Trophoblast cell (in vitro differentiated cells and primary cell): ENCODE measurements around the gene STON1. TPM values are rescaled to one million over a fixed set of nuclear protein-coding genes. Genes with fewer than 3 reads are reported as not detected.

ENCODE experiments used
- DNase-seq, 2 donors: peaks; one replicate each; pipeline ENCODE4 v3.0.0-alpha.2; 2016
- H2AFZ ChIP-seq: 2 replicates; pipeline ENCODE4 v1.6.1; 2013; ENCODE audit warnings: low read length, moderate library complexity, mild to moderate bottlenecking; ENCODE audit not compliant: insufficient read depth, poor library complexity
- H2AK5ac ChIP-seq: 2 replicates; pipeline ENCODE4 v1.6.1; 2013; ENCODE audit warnings: mild to moderate bottlenecking, low read length
- H2BK120ac ChIP-seq: 2 replicates; pipeline ENCODE4 v1.6.1; 2013; ENCODE audit warnings: low read length, mild to moderate bottlenecking, moderate library complexity; ENCODE audit not compliant: insufficient read depth, poor library complexity
- H2BK12ac ChIP-seq: 2 replicates; pipeline ENCODE4 v1.6.1; 2013; ENCODE audit warnings: mild to moderate bottlenecking, low read length, moderate library complexity
- H2BK5ac ChIP-seq: 2 replicates; pipeline ENCODE4 v1.6.1; 2013; ENCODE audit warnings: low read length, low read depth, moderate library complexity, mild to moderate bottlenecking; ENCODE audit not compliant: poor library complexity
- H3K14ac ChIP-seq: 2 replicates; pipeline ENCODE4 v1.6.1; 2013; ENCODE audit warnings: mild to moderate bottlenecking, low read length
- H3K18ac ChIP-seq: 2 replicates; pipeline ENCODE4 v1.6.1; 2013; ENCODE audit warnings: mild to moderate bottlenecking, low read length
- H3K23ac ChIP-seq: 2 replicates; pipeline ENCODE4 v1.6.1; 2013; ENCODE audit warnings: low read length
- H3K27ac ChIP-seq: 2 replicates; pipeline ENCODE4 v1.5.1; 2013; ENCODE audit warnings: low read depth, mild to moderate bottlenecking, inconsistent platforms, low read length, moderate library complexity
- H3K27me3 ChIP-seq: 2 replicates; pipeline ENCODE4 v1.6.1; 2013; ENCODE audit warnings: inconsistent platforms, mild to moderate bottlenecking, low read length, moderate library complexity; ENCODE audit not compliant: insufficient read depth
- H3K36me3 ChIP-seq, 2 experiments: 1 replicate in 1 of 2; 2 replicates in 1 of 2; pipeline ENCODE4 v1.6.1; 2013; ENCODE audit warnings: low read length in 2 of 2, mild to moderate bottlenecking in 2 of 2, moderate library complexity in 1 of 2; ENCODE audit not compliant: insufficient read depth in 2 of 2, control insufficient read depth in 1 of 2
- H3K4ac ChIP-seq: 2 replicates; pipeline ENCODE4 v1.6.1; 2013; ENCODE audit warnings: low read depth, mild to moderate bottlenecking, low read length, moderate library complexity
- H3K4me1 ChIP-seq, 2 experiments: 1 replicate in 1 of 2; 2 replicates in 1 of 2; pipeline ENCODE4 v1.6.1; 2013; ENCODE audit warnings: low read length in 2 of 2, mild to moderate bottlenecking in 2 of 2, moderate library complexity in 1 of 2; ENCODE audit not compliant: insufficient read depth in 2 of 2, control insufficient read depth in 1 of 2
- H3K4me2 ChIP-seq: 2 replicates; pipeline ENCODE4 v1.6.1; 2013; ENCODE audit warnings: inconsistent platforms, mild to moderate bottlenecking, low read length, moderate library complexity
- H3K4me3 ChIP-seq: 2 replicates; pipeline ENCODE4 v1.5.1; 2013; ENCODE audit warnings: mild to moderate bottlenecking, low read depth, low read length, inconsistent platforms
- H3K79me1 ChIP-seq: one replicate; pipeline ENCODE4 v1.6.1; 2013; ENCODE audit warnings: low read length
- H3K79me2 ChIP-seq: 2 replicates; pipeline ENCODE4 v1.6.1; 2013; ENCODE audit warnings: low read length, mild to moderate bottlenecking; ENCODE audit not compliant: control insufficient read depth, insufficient read depth, poor library complexity
- H3K9ac ChIP-seq: 2 replicates; pipeline ENCODE4 v1.6.1; 2013; ENCODE audit warnings: mild to moderate bottlenecking, low read length
- H3K9me3 ChIP-seq: 2 replicates; pipeline ENCODE4 v1.6.1; 2013; ENCODE audit warnings: low read depth, mild to moderate bottlenecking, control low read depth, inconsistent platforms, low read length; ENCODE audit not compliant: insufficient read depth
- H4K12ac ChIP-seq: 2 replicates; pipeline ENCODE4 v1.6.1; 2013; ENCODE audit warnings: low read depth, mild to moderate bottlenecking, low read length, moderate library complexity
- H4K8ac ChIP-seq: 2 replicates; pipeline ENCODE4 v1.6.1; 2013; ENCODE audit warnings: low read depth, mild to moderate bottlenecking, low read length, moderate library complexity
- H4K91ac ChIP-seq: one replicate; pipeline ENCODE4 v1.6.1; 2013; ENCODE audit warnings: low read depth, mild to moderate bottlenecking, low read length, moderate library complexity
- WGBS: extraction: QIAGEN DNeasy Blood & Tissue Kit; methylation state at CpG from one replicate; pipeline ENCODE4 v1.1.7; 2013; ENCODE audit warnings: missing lambda C conversion rate; ENCODE audit not compliant: insufficient read length, insufficient coverage; ENCODE audit errors: extremely low coverage; 5-methylcytosine and 5-hydroxymethylcytosine counted together
- polyA plus RNA-seq: library from polyadenylated mRNA; stranded (reverse); fragments of 200-250 nt; gene quantifications from 2 replicates; pipeline ENCODE4 v1.2.3, GENCODE V29; 2013

STON1 gene, protein sequence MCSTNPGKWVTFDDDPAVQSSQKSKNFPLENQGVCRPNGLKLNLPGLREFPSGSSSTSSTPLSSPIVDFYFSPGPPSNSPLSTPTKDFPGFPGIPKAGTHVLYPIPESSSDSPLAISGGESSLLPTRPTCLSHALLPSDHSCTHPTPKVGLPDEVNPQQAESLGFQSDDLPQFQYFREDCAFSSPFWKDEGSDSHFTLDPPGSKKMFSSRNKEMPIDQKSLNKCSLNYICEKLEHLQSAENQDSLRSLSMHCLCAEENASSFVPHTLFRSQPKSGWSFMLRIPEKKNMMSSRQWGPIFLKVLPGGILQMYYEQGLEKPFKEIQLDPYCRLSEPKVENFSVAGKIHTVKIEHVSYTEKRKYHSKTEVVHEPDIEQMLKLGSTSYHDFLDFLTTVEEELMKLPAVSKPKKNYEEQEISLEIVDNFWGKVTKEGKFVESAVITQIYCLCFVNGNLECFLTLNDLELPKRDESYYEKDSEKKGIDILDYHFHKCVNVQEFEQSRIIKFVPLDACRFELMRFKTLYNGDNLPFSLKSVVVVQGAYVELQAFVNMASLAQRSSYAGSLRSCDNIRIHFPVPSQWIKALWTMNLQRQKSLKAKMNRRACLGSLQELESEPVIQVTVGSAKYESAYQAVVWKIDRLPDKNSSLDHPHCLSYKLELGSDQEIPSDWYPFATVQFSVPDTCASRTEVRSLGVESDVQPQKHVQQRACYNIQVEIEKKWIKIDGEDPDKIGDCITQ
- 10.3 and 10.6 TPM in 2 replicates for polyA plus RNA-seq

DNA sequence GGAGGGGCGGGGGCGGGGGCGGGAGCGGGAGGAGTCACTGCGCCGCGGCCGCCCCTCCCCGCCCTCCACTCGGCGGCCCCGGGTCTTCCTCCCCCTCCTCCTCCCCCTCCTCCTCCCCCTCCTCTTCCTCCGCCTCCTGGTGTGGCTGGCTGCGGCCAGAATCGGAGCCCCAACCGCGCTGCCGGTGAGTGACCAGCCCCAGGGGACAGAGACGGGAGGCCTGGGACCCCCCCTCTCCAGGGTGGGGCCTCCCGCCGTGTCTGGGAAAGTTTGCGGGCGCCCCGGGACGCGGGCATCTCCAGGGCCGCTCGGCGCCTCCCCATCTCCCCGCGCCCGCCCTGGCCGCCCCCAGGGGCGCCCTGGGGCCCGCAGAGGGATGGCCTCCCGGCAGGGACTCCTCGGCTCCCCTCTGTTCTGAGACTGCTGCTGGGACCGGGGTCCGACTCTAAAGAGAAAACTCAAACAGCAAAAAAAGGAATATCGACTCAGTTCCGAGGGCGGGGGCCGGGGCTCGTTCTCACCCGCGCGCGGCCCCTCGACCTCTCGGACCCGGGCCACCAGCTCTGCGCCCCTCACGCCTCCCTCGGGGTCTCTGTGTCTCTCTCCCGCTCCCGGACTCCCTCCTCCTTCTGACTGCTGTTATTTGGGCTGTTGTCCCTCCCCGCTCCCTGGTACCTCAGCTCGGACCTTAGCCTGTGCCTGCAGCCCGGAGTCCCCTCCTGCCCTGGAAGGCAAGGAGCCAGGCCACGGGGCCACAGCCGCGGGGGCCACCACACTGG lies at the start of gene STON1:
Gene STON1 (plus strand): TSS at position 122 of the 779 bp plus-strand sequence. CDS start 50,480 bp downstream, outside the sequence.
- H4K8ac ChIP-seq = peak within 1 kb of the TSS; percentile 65
- peaks cover 0 to 4% of the 10 kb centered on the region in 2 experiments for H3K36me3 ChIP-seq
- H3K14ac ChIP-seq = peak within 1 kb of the TSS; percentile 82
- peak within 1 kb of the TSS; percentile 13 for H2AK5ac ChIP-seq
- peak within 1 kb of the TSS; percentile 46 for H4K12ac ChIP-seq
- H3K4me3 ChIP-seq = peak within 1 kb of the TSS; percentile 75
- peak within 1 kb of the TSS; percentile 11 for H3K9ac ChIP-seq
- no peak within 1 kb of the TSS for H3K23ac ChIP-seq
- H3K27ac ChIP-seq = peak within 1 kb of the TSS; percentile 78
- no peaks in the 10 kb centered on the region for H3K9me3 ChIP-seq
- peak within 1 kb of the TSS; percentile 91 for H2BK12ac ChIP-seq
- H3K4me2 ChIP-seq = peak within 1 kb of the TSS; percentile 76
- peaks cover 7% of the 10 kb centered on the region for H3K79me2 ChIP-seq
- peak within 1 kb of the TSS; percentile 83 for H4K91ac ChIP-seq
- no peak for DNase-seq
- peak within 1 kb of the TSS; percentile 53 for H2BK5ac ChIP-seq
- peaks cover 9 to 17% of the 10 kb centered on the region in 2 experiments for H3K4me1 ChIP-seq
- H3K79me1 ChIP-seq = peaks cover 12% of the 10 kb centered on the region
- WGBS = no CpG with 5 or more reads among the region's 62 CpGs
- peak within 1 kb of the TSS; percentile 66 for H3K18ac ChIP-seq
- H2AFZ ChIP-seq = peak within 1 kb of the TSS; percentile 37
- H3K4ac ChIP-seq = peak within 1 kb of the TSS; percentile 35
- peak within 1 kb of the TSS; percentile 54 for H2BK120ac ChIP-seq
- H3K27me3 ChIP-seq = no peaks in the 10 kb centered on the region

GRCh38 chr2:48480526-48480925 lies 49.4 kb upstream of the STON1 start:
- no peak overlapping the region for H2AFZ ChIP-seq
- H2BK5ac ChIP-seq = no peak overlapping the region
- H3K36me3 ChIP-seq = peaks cover 4 to 6% of the 10 kb centered on the region in 2 experiments
- no CpG with 5 or more reads among the region's 3 CpGs for WGBS
- no peak overlapping the region for H4K12ac ChIP-seq
- H3K4me3 ChIP-seq = no peak overlapping the region
- H4K8ac ChIP-seq = no peak overlapping the region
- H3K4me2 ChIP-seq = no peak overlapping the region
- H3K79me2 ChIP-seq = no peaks in the 10 kb centered on the region
- H3K18ac ChIP-seq = no peak overlapping the region
- no peaks in the 10 kb centered on the region for H3K79me1 ChIP-seq
- no peak overlapping the region for H2BK12ac ChIP-seq
- no peaks in the 10 kb centered on the region for H3K9me3 ChIP-seq
- no peaks in the 10 kb centered on the region for H3K27me3 ChIP-seq
- no peak overlapping the region for H2AK5ac ChIP-seq
- no peak overlapping the region for H4K91ac ChIP-seq
- no peaks in the 10 kb centered on the region for H3K4me1 ChIP-seq
- no peak overlapping the region for H3K4ac ChIP-seq
- H3K14ac ChIP-seq = no peak overlapping the region
- no peak overlapping the region for H3K9ac ChIP-seq
- no peak overlapping the region for H2BK120ac ChIP-seq
- no peak overlapping the region for H3K23ac ChIP-seq
- no peak overlapping the region for H3K27ac ChIP-seq
- DNase-seq = no peak

GRCh38 chr2:48482313-48482712 lies 47.6 kb upstream of the STON1 start:
- Histone ChIP-seq H2AK5ac (no peak overlapping the region), H3K14ac (no peak overlapping the region), H2AFZ (no peak overlapping the region), H3K79me1 (no peaks in the 10 kb centered on the region), H3K4me2 (no peak overlapping the region), H3K27ac (no peak overlapping the region), H2BK120ac (no peak overlapping the region), H3K4me1 (no peaks in the 10 kb centered on the region), H3K4me3 (no peak overlapping the region), H2BK12ac (no peak overlapping the region), H3K79me2 (no peaks in the 10 kb centered on the region), H3K18ac (no peak overlapping the region), H2BK5ac (no peak overlapping the region), H3K9me3 (no peaks in the 10 kb centered on the region), H3K23ac (no peak overlapping the region), H3K36me3 (peaks cover 3 to 11% of the 10 kb centered on the region in 2 experiments), H3K9ac (no peak overlapping the region), H4K8ac (no peak overlapping the region), H3K27me3 (no peaks in the 10 kb centered on the region), H4K91ac (no peak overlapping the region), H3K4ac (no peak overlapping the region), H4K12ac (no peak overlapping the region)
- WGBS = no CpG with 5 or more reads among the region's 1 CpG
- DNase-seq = no peak

- Histone ChIP-seq H2BK5ac (no peak overlapping the region), H3K23ac (no peak overlapping the region), H4K8ac (no peak overlapping the region), H3K4ac (no peak overlapping the region), H3K27ac (no peak overlapping the region), H3K4me2 (no peak overlapping the region), H4K91ac (no peak overlapping the region), H2BK12ac (no peak overlapping the region), H2AFZ (no peak overlapping the region), H3K79me2 (no peaks in the 10 kb centered on the region), H3K4me1 (no peaks in the 10 kb centered on the region), H2BK120ac (no peak overlapping the region), H3K4me3 (no peak overlapping the region), H3K36me3 (peaks cover 5 to 11% of the 10 kb centered on the region in 2 experiments), H3K27me3 (no peaks in the 10 kb centered on the region), H3K9ac (no peak overlapping the region), H2AK5ac (no peak overlapping the region), H4K12ac (no peak overlapping the region), H3K79me1 (no peaks in the 10 kb centered on the region), H3K14ac (no peak overlapping the region), H3K18ac (no peak overlapping the region), H3K9me3 (no peaks in the 10 kb centered on the region)
- WGBS = no CpG with 5 or more reads among the region's 5 CpGs
- no peak for DNase-seq
Measured at GRCh38 chr2:48482769-48483168, 47.2 kb upstream of the STON1 start.
